ENCODE measurements around the gene ATE1. TPM values are rescaled to one million over a fixed set of nuclear protein-coding genes. Genes with fewer than 3 reads are reported as not detected.

The ATE1 gene
- total and polyA plus RNA-seq, 10 of the 15 experiments (the other 5 are each of a cell fraction or from before 2014, with no cell fraction given), result 4.3 to 22.7 (median 15.9) TPM

GRCh38 chr10:121788717-121789116, 139.1 kb downstream of the ATE1 start:
- Histone ChIP-seq H3K79me2 (ENCODE audit: control insufficient read depth, insufficient read depth, low read length) (no peaks in the 10 kb centered on the region), H2AFZ (ENCODE audit: control insufficient read depth, low read depth, low read length) (no peak overlapping the region), H3K27me3 (replicated peaks in 1 of 2; ENCODE audit: control insufficient read depth in 2 of 2, insufficient read depth in 2 of 2, low read length in 1 of 2) (no peaks in the 10 kb centered on the region), H3K9me3 (replicated peaks; ENCODE audit: control insufficient read depth, insufficient read depth, low read length) (no peaks in the 10 kb centered on the region), H3K4me2 (ENCODE audit: control insufficient read depth, insufficient read depth) (no peak overlapping the region), H4K20me1 (ENCODE audit: control insufficient read depth, insufficient read depth) (no peaks in the 10 kb centered on the region), H3K4me3 (no peak overlapping the region), H3K36me3 (ENCODE audit: control insufficient read depth in 2 of 2, insufficient read depth in 2 of 2, low read length in 1 of 2) (no peaks in the 10 kb centered on the region), H3K4me1 (ENCODE audit: control insufficient read depth, insufficient read depth, low read length) (no peaks in the 10 kb centered on the region), H3K9ac (ENCODE audit: control insufficient read depth, insufficient read depth, low read length) (no peak overlapping the region), H3K27ac (ENCODE audit: control insufficient read depth, insufficient read depth) (no peak overlapping the region)
- FAIRE-seq (no peak), ATAC-seq (no peak), DNase-seq (ENCODE audit: low read depth, low spot score) (no peak)
- ChIA-PET RAD21 (ENCODE audit: unreplicated experiment) (no interaction called here), POLR2A (no interaction called here), SMC1A (ENCODE audit: uncharacterized antibody, unreplicated experiment) (interaction anchor here (1.0 kb wide), 1 partner anchor 10 kb away, joined by 3 read pairs; no protein-coding TSS in a partner anchor), CTCF (interaction anchor here (1.0 kb wide), 1 partner anchor 36 kb away, joined by 5 read pairs; no protein-coding TSS in a partner anchor)
- WGBS (ENCODE audit: insufficient coverage, insufficient replicate concordance, low lambda C conversion rate, missing lambda C conversion rate), result 97% methylated on average over 3 of the region's 3 CpGs
- no peak for TF ChIP-seq SRF (IDR thresholded peaks at IDR 0.05; ENCODE audit: low read depth in 2 of 2, low read length in 2 of 2)
- no peak for TF ChIP-seq HDGF (IDR thresholded peaks at IDR 0.05)
- no peak for TF ChIP-seq POU2F2 (IDR thresholded peaks at IDR 0.05; ENCODE audit: borderline replicate concordance, low read depth, low read length)
- no peak for TF ChIP-seq IKZF2 (IDR thresholded peaks at IDR 0.05)
- TF ChIP-seq RBBP5 (conservative IDR thresholded peaks at IDR 0.05), result no peak
- no peak for TF ChIP-seq RCOR1 (conservative IDR thresholded peaks at IDR 0.05; ENCODE audit: low read depth, low read length)
- TF ChIP-seq SMAD1 (IDR thresholded peaks at IDR 0.05; ENCODE audit: low read depth, partially characterized antibody), result no peak
- TF ChIP-seq ZNF592 (IDR thresholded peaks at IDR 0.05), result no peak
- no peak for TF ChIP-seq STAT1 (conservative IDR thresholded peaks at IDR 0.05)
- no peak for TF ChIP-seq NR2C2 (IDR thresholded peaks at IDR 0.05; ENCODE audit: borderline replicate concordance, control insufficient read depth, insufficient read length, low read depth)
- TF ChIP-seq IRF4 (IDR thresholded peaks at IDR 0.05; ENCODE audit: low read depth, low read length), result no peak
- TF ChIP-seq STAT3 (IDR thresholded peaks at IDR 0.05; ENCODE audit: low read depth, low read length), result no peak
- TF ChIP-seq BRCA1 (IDR thresholded peaks at IDR 0.05; ENCODE audit: low read depth, low read length), result no peak
- TF ChIP-seq CHD2 (IDR thresholded peaks at IDR 0.05; ENCODE audit: borderline replicate concordance, low read depth, low read length), result no peak
- TF ChIP-seq ZBTB33 (IDR thresholded peaks at IDR 0.05), result no peak
- no peak for TF ChIP-seq MXI1 (IDR thresholded peaks at IDR 0.05; ENCODE audit: low read depth, low read length)
- TF ChIP-seq CBX3 (IDR thresholded peaks at IDR 0.05; ENCODE audit: borderline replicate concordance, low read depth), result no peak
- TF ChIP-seq EGR1 (IDR thresholded peaks at IDR 0.05; ENCODE audit: borderline replicate concordance in 1 of 2, low read depth in 2 of 2, low read length in 2 of 2), result no peak
- TF ChIP-seq USF2 (IDR thresholded peaks at IDR 0.05; ENCODE audit: borderline replicate concordance, low read depth, low read length), result no peak
- no TSS peak for BruUV-seq (replicated peaks)
- intact Hi-C loops (cut with micrococcal nuclease; ENCODE audit: unreplicated experiment) (no loop called here), in situ Hi-C loops (cut with MboI) (no loop called here)

Data from GM12878 (cell line).